IMR-90 (cell line): ENCODE results near the gene ACTR3C. TPM values are rescaled to one million over a fixed set of nuclear protein-coding genes. Genes with fewer than 3 reads are reported as not detected.
A peak's percentile ranks its signal among the peaks of the same experiment; 100 is the strongest.

Experiments
- ATAC-seq: fragments of 200-7000 bp; cut with Tn5 transposase; 2 replicates; pipeline ENCODE4 v1.9.1; 2020; ENCODE audit warnings: low read depth, mild to moderate bottlenecking, moderate library complexity
- BruUV-seq: library from RNA; stranded (reverse); fragments of 400-500 nt; replicated peaks from 2 replicates; lab custom pipeline; 2021; lab: Mats Ljungman, UMichigan
- CTCF ChIA-PET: fragments of 300-600 bp; formaldehyde crosslinking; extraction: SDS; loops from one replicate; lab custom pipeline; 2021; ENCODE audit warnings: antibody characterized with exemption; lab: Yijun Ruan, JAX
- POLR2A ChIA-PET: fragments of 300-600 bp; sonication (Branson Sonifier 250); formaldehyde crosslinking; loops from one replicate; lab custom pipeline; 2022; ENCODE audit warnings: antibody characterized with exemption; ENCODE audit not compliant: unreplicated experiment; lab: Charles Lee
- DNase-seq: peaks from one replicate; pipeline ENCODE4 v3.0.0; 2013
- H2AFZ ChIP-seq: replicated peaks from 2 replicates; pipeline ENCODE3; 2013; ENCODE audit warnings: low read length, mild to moderate bottlenecking; ENCODE audit not compliant: poor library complexity
- H2AK5ac ChIP-seq: 2 replicates; pipeline ENCODE4 v1.6.1; 2013; ENCODE audit warnings: low read depth, low read length, inconsistent platforms
- H2AK9ac ChIP-seq: replicated peaks from 2 replicates; pipeline ENCODE3; 2013; ENCODE audit warnings: mild to moderate bottlenecking, low read depth, low read length, moderate library complexity; ENCODE audit not compliant: poor library complexity
- H2BK120ac ChIP-seq: 2 replicates; pipeline ENCODE4 v1.6.1; 2013; ENCODE audit warnings: low read depth, low read length, inconsistent platforms
- H2BK15ac ChIP-seq: 3 replicates; pipeline ENCODE4 v1.6.1; 2013; ENCODE audit warnings: low read depth, low read length, inconsistent platforms
- H2BK20ac ChIP-seq: 2 replicates; pipeline ENCODE4 v1.6.1; 2013; ENCODE audit warnings: low read depth, mild to moderate bottlenecking, inconsistent platforms, low read length, moderate library complexity
- H2BK5ac ChIP-seq: 2 replicates; pipeline ENCODE4 v1.6.1; 2013; ENCODE audit warnings: mild to moderate bottlenecking, low read depth, low read length, inconsistent platforms; ENCODE audit not compliant: poor library complexity, severe bottlenecking
- H3K14ac ChIP-seq: replicated peaks from 2 replicates; pipeline ENCODE4 v1.6.1; 2013; ENCODE audit warnings: low read depth, low read length, inconsistent platforms
- H3K18ac ChIP-seq: 2 replicates; pipeline ENCODE4 v1.6.1; 2013; ENCODE audit warnings: low read depth, low read length, control low read depth
- H3K23ac ChIP-seq: 2 replicates; pipeline ENCODE4 v1.6.1; 2013; ENCODE audit warnings: low read depth, low read length, inconsistent platforms
- H3K27ac ChIP-seq: 2 replicates; pipeline ENCODE4 v1.5.1; 2013; ENCODE audit warnings: mild to moderate bottlenecking, control low read depth, low read length; ENCODE audit not compliant: insufficient read depth
- H3K27me3 ChIP-seq: 2 replicates; pipeline ENCODE4 v1.6.1; 2013; ENCODE audit warnings: low read length; ENCODE audit not compliant: control insufficient read depth, insufficient read depth
- H3K36me3 ChIP-seq: 2 replicates; pipeline ENCODE4 v1.6.1; 2013; ENCODE audit warnings: low read length, mixed read lengths; ENCODE audit not compliant: control insufficient read depth, insufficient read depth
- H3K4ac ChIP-seq: 2 replicates; pipeline ENCODE4 v1.6.1; 2013; ENCODE audit warnings: low read depth, low read length, inconsistent platforms
- H3K4me1 ChIP-seq: 2 replicates; pipeline ENCODE4 v1.6.1; 2013; ENCODE audit warnings: low read length, mixed read lengths; ENCODE audit not compliant: control insufficient read depth, insufficient read depth
- H3K4me2 ChIP-seq: 2 replicates; pipeline ENCODE4 v1.6.1; 2013; ENCODE audit warnings: low read depth, mild to moderate bottlenecking, control low read depth, low read length, moderate library complexity
- H3K4me3 ChIP-seq: 2 replicates; pipeline ENCODE4 v1.5.1; 2013; ENCODE audit warnings: low read depth, mild to moderate bottlenecking, control low read depth, low read length, moderate library complexity; ENCODE audit not compliant: insufficient read depth
- H3K56ac ChIP-seq: 2 replicates; pipeline ENCODE4 v1.6.1; 2013; ENCODE audit warnings: low read length, inconsistent platforms; ENCODE audit not compliant: insufficient read depth; ENCODE audit errors: extremely low read depth
- H3K79me1 ChIP-seq, 2 experiments: 2 replicates each; pipeline ENCODE4 v1.6.1; 2013; ENCODE audit warnings: low read length in 2 of 2, inconsistent platforms in 1 of 2, low read depth in 1 of 2
- H3K9ac ChIP-seq: 2 replicates; pipeline ENCODE4 v1.6.1; 2013; ENCODE audit warnings: low read depth, low read length, control low read depth
- H3K9me1 ChIP-seq: 2 replicates; pipeline ENCODE4 v1.6.1; 2013; ENCODE audit warnings: low read length, inconsistent platforms; ENCODE audit not compliant: insufficient read depth
- H3K9me3 ChIP-seq: 2 replicates; pipeline ENCODE4 v1.6.1; 2013; ENCODE audit warnings: low read length; ENCODE audit not compliant: control insufficient read depth, insufficient read depth
- H4K20me1 ChIP-seq: 2 replicates; pipeline ENCODE4 v1.6.1; 2013; ENCODE audit warnings: low read length, inconsistent platforms; ENCODE audit not compliant: insufficient read depth
- H4K5ac ChIP-seq: 2 replicates; pipeline ENCODE4 v1.6.1; 2013; ENCODE audit warnings: mild to moderate bottlenecking, low read depth, low read length, control low read depth
- H4K8ac ChIP-seq, 2 experiments: 2 replicates each; pipeline ENCODE4 v1.6.1; 2013; ENCODE audit warnings: low read depth in 2 of 2, low read length in 2 of 2, control low read depth in 1 of 2, inconsistent platforms in 1 of 2
- H4K91ac ChIP-seq: 2 replicates; pipeline ENCODE4 v1.6.1; 2013; ENCODE audit warnings: low read depth, low read length, inconsistent platforms; ENCODE audit not compliant: insufficient read depth
- BHLHE40 ChIP-seq: fragments of 150-350 bp; IDR thresholded peaks from 2 replicates; pipeline ENCODE4 v1.6.1; 2016; ENCODE audit warnings: mild to moderate bottlenecking, low read depth, low read length
- CEBPB ChIP-seq: IDR thresholded peaks from 2 replicates; pipeline ENCODE4 v1.6.1; 2012; ENCODE audit warnings: low read depth, low read length, improper control_type of control experiment
- CHD1 ChIP-seq: IDR thresholded peaks from 2 replicates; pipeline ENCODE4 v1.6.1; 2012; ENCODE audit warnings: low read depth, low read length, improper control_type of control experiment
- FOS ChIP-seq: fragments of 150-350 bp; IDR thresholded peaks from 2 replicates; pipeline ENCODE4 v1.6.1; 2016; ENCODE audit warnings: low read depth, low read length
- MAFK ChIP-seq: IDR thresholded peaks from 2 replicates; pipeline ENCODE4 v1.6.1; 2012; ENCODE audit warnings: low read depth, low read length, improper control_type of control experiment
- MAZ ChIP-seq: IDR thresholded peaks from 2 replicates; pipeline ENCODE4 v1.6.1; 2012; ENCODE audit warnings: low read depth, mild to moderate bottlenecking, low read length, improper control_type of control experiment, moderate library complexity, borderline replicate concordance
- MXI1 ChIP-seq: IDR thresholded peaks from 2 replicates; pipeline ENCODE4 v1.6.1; 2012; ENCODE audit warnings: low read depth, mild to moderate bottlenecking, low read length, moderate library complexity, borderline replicate concordance
- NFE2L2 ChIP-seq: fragments of 150-350 bp; IDR thresholded peaks from 2 replicates; pipeline ENCODE4 v1.6.1; 2016; ENCODE audit warnings: low read depth, mild to moderate bottlenecking, low read length
- POLR2A ChIP-seq: IDR thresholded peaks from 2 replicates; pipeline ENCODE4 v1.6.1; 2012; ENCODE audit warnings: mild to moderate bottlenecking, low read depth, low read length
- RAD21 ChIP-seq: IDR thresholded peaks from 2 replicates; pipeline ENCODE4 v1.6.1; 2012; ENCODE audit warnings: low read length, improper control_type of control experiment
- RCOR1 ChIP-seq: IDR thresholded peaks from 2 replicates; pipeline ENCODE4 v1.6.1; 2012; ENCODE audit warnings: mild to moderate bottlenecking, low read length, improper control_type of control experiment; ENCODE audit not compliant: insufficient replicate concordance
- SMC3 ChIP-seq: fragments of 150-350 bp; IDR thresholded peaks from 2 replicates; pipeline ENCODE4 v1.6.1; 2016; ENCODE audit warnings: low read depth, mild to moderate bottlenecking, antibody characterized with exemption, low read length, moderate library complexity
- WGBS, 2 experiments: methylation state at CpG; one replicate each; pipeline versions ENCODE4 v1.1.5 to v1.1.7; 2013; ENCODE audit warnings: missing lambda C conversion rate in 2 of 2; ENCODE audit not compliant: insufficient read length in 1 of 2; ENCODE audit errors: extremely low coverage in 2 of 2; 5-methylcytosine and 5-hydroxymethylcytosine counted together
- dilution Hi-C: fragments of 300-500 bp; cut with HindIII; formaldehyde crosslinking; loops from one replicate; pipeline ENCODE4 v1.14.3; 2018; ENCODE audit warnings: low sequenced_read_pairs; ENCODE audit not compliant: unreplicated experiment
- in situ Hi-C: fragments of 300-500 bp; cut with MboI; formaldehyde crosslinking; loops from 3 replicates; pipeline ENCODE4 v1.14.3; 2019; ENCODE audit warnings: low sequenced_read_pairs, inconsistent platforms, mixed read lengths
- intact Hi-C: fragments of 100-400 bp; cut with micrococcal nuclease; formaldehyde crosslinking; loops from 2 replicates; pipeline ENCODE4 v1.10.0; 2022
- polyA plus RNA-seq, 3 experiments: library from polyadenylated mRNA; depleted of rRNA; stranded (reverse); fragments of >200 nt; gene quantifications; 2 replicates each; pipeline ENCODE4 v1.2.3, GENCODE V29; 2012; ENCODE audit warnings: low replicate concordance in 1 of 3
- total RNA-seq: library from RNA; depleted of rRNA; stranded (reverse); fragments of >200 nt; gene quantifications from 2 replicates; pipeline ENCODE4 v1.2.3, GENCODE V29; 2012
- TF ChIP-seq, protein P1 (sequence below): fragments of 150-350 bp; IDR thresholded peaks from 2 replicates; pipeline ENCODE4 v1.6.1; 2016; ENCODE audit warnings: low read depth, mild to moderate bottlenecking, low read length, moderate library complexity, borderline replicate concordance
- TF ChIP-seq, protein P2 (sequence below): fragments of 150-350 bp; IDR thresholded peaks from 2 replicates; pipeline ENCODE4 v1.6.1; 2017; ENCODE audit warnings: mild to moderate bottlenecking, antibody characterized with exemption, low read length, low read depth

Gene ACTR3C
- total and polyA plus RNA-seq, 2 of the 4 experiments (the other 2 are of a cell fraction), result not detected

DNA sequence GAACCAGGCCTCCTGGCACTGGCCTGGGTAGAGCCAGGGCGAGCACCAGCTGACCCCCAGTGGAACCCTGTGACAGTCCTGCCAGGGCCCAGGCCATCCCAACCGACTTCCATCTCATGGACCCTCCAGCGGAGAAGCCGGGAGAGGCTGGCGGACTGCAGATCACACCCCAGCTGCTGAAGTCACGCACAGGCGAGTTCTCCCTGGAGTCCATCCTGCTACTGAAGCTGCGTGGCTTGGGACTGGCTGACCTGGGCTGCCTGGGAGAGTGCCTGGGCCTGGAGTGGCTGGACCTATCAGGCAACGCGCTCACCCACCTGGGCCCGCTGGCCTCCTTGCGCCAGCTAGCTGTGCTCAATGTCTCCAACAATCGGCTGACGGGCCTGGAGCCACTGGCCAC is 13.4 kb upstream of the ACTR3C start:
- peak overlapping the region; percentile 72 for H3K4ac ChIP-seq
- dilution Hi-C loops (no loop called here), intact Hi-C loops (no loop called here), in situ Hi-C loops (no loop called here)
- POLR2A ChIA-PET, result no interaction called here
- H3K18ac ChIP-seq, result no peak overlapping the region; the same call in 1 of the 2 replicates
- ATAC-seq, result no peak
- no peak overlapping the region for H4K5ac ChIP-seq
- no TSS peak for BruUV-seq
- H3K14ac ChIP-seq, result no peak overlapping the region
- H2BK20ac ChIP-seq, result no peak overlapping the region
- H4K91ac ChIP-seq, result peak overlapping the region; percentile 81; the same call in 1 of the 2 replicates
- H3K27me3 ChIP-seq, result peaks cover 9% of the 10 kb centered on the region
- 90% methylated on average over 9 of the region's 14 CpGs; no CpG with 5 or more reads in 1 of the 2 experiments for WGBS, 2 experiments
- 0 out of 2 replicates have a peak, but pooled peaks cover 3% of the 10 kb centered on the region for H4K20me1 ChIP-seq
- H3K4me2 ChIP-seq, result no peak overlapping the region
- no peak overlapping the region for H3K56ac ChIP-seq
- no peak overlapping the region for H3K9ac ChIP-seq
- H3K36me3 ChIP-seq, result no peaks in the 10 kb centered on the region
- peak overlapping the region; percentile 39; the same call in 1 of the 2 replicates for H2BK120ac ChIP-seq
- H3K27ac ChIP-seq, result no peak overlapping the region; the same call in 1 of the 2 replicates
- no peaks in the 10 kb centered on the region for H3K79me1 ChIP-seq
- H4K8ac ChIP-seq, result no peak overlapping the region
- CTCF ChIA-PET, result no interaction called here
- peaks cover 11% of the 10 kb centered on the region; the same call in 1 of the 2 replicates for H3K9me1 ChIP-seq
- no peak overlapping the region; the same call in 1 of the 3 replicates for H2BK15ac ChIP-seq
- no peak overlapping the region for H3K4me3 ChIP-seq
- peaks cover 30% of the 10 kb centered on the region for H3K4me1 ChIP-seq
- TF ChIP-seq MAFK, result no peak
- no peak for TF ChIP-seq SMC3
- TF ChIP-seq FOS, result no peak
- no peak for TF ChIP-seq MAZ
- TF ChIP-seq BHLHE40, result no peak
- TF ChIP-seq CEBPB, result no peak
- TF ChIP-seq RCOR1, result no peak
- TF ChIP-seq, protein P1, sequence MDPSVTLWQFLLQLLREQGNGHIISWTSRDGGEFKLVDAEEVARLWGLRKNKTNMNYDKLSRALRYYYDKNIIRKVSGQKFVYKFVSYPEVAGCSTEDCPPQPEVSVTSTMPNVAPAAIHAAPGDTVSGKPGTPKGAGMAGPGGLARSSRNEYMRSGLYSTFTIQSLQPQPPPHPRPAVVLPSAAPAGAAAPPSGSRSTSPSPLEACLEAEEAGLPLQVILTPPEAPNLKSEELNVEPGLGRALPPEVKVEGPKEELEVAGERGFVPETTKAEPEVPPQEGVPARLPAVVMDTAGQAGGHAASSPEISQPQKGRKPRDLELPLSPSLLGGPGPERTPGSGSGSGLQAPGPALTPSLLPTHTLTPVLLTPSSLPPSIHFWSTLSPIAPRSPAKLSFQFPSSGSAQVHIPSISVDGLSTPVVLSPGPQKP, result no peak
- TF ChIP-seq RAD21, result no peak
- no peak for TF ChIP-seq CHD1
- no peak for TF ChIP-seq POLR2A
- TF ChIP-seq, protein P2, sequence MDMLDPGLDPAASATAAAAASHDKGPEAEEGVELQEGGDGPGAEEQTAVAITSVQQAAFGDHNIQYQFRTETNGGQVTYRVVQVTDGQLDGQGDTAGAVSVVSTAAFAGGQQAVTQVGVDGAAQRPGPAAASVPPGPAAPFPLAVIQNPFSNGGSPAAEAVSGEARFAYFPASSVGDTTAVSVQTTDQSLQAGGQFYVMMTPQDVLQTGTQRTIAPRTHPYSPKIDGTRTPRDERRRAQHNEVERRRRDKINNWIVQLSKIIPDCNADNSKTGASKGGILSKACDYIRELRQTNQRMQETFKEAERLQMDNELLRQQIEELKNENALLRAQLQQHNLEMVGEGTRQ, result no peak
- no peak for TF ChIP-seq MXI1
- no peak for TF ChIP-seq NFE2L2
- no peaks in the 10 kb centered on the region for H3K9me3 ChIP-seq
- H3K23ac ChIP-seq, result no peak overlapping the region
- H2AK9ac ChIP-seq, result peak overlapping the region; percentile 25
- no peak for DNase-seq
- no peak overlapping the region for H2BK5ac ChIP-seq
- H2AK5ac ChIP-seq, result peak overlapping the region; percentile 62; the same call in 1 of the 2 replicates
- peak overlapping the region; percentile 62 for H2AFZ ChIP-seq
